Esophagus muscularis mucosa (tissue), 3 donors: ENCODE data around the gene PPP4C.
A peak's percentile ranks its signal among the peaks of the same experiment; 100 is the strongest.

Experiments
- POLR2A ChIP-seq: fragments of 450-650 bp; IDR thresholded peaks from one replicate; pipeline ENCODE4 v1.6.1; 2017; ENCODE audit warnings: antibody characterized with exemption, moderate library complexity, mild to moderate bottlenecking, low read depth
- TF ChIP-seq, protein P1 (sequence below), 3 experiments: fragments of 200-600 bp in 2 of 3; fragments of 450-650 bp in 1 of 3; sonication (generic) in 2 of 3; IDR thresholded peaks; one replicate each; pipeline ENCODE4 v1.5.1; 2017 to 2019; ENCODE audit warnings: antibody characterized with exemption in 3 of 3, mild to moderate bottlenecking in 2 of 3, moderate library complexity in 1 of 3

DNA sequence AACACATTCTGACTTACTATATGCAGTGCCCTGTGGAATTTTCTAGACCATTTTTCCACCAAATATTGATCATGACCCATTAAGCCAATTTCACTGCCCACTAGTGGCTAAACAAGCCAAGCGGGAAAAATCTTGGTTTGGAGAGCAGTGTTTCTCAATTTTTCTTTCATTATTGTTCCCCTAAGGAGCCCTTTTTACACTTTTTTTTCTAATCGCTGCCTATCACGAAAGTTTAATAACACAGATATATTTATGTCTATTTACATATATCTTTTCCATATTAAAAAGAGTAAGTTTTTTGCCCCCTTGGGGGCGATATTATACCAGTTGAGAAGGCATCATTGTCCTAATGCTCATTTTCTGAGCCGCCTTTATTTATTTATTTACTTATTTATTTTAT is 34.0 kb upstream of the PPP4C start:
- TF ChIP-seq, protein P1, sequence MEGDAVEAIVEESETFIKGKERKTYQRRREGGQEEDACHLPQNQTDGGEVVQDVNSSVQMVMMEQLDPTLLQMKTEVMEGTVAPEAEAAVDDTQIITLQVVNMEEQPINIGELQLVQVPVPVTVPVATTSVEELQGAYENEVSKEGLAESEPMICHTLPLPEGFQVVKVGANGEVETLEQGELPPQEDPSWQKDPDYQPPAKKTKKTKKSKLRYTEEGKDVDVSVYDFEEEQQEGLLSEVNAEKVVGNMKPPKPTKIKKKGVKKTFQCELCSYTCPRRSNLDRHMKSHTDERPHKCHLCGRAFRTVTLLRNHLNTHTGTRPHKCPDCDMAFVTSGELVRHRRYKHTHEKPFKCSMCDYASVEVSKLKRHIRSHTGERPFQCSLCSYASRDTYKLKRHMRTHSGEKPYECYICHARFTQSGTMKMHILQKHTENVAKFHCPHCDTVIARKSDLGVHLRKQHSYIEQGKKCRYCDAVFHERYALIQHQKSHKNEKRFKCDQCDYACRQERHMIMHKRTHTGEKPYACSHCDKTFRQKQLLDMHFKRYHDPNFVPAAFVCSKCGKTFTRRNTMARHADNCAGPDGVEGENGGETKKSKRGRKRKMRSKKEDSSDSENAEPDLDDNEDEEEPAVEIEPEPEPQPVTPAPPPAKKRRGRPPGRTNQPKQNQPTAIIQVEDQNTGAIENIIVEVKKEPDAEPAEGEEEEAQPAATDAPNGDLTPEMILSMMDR (IDR thresholded peaks at IDR 0.05), result peak; percentile 41 to 48 (median 42)
- TF ChIP-seq POLR2A, result no peak
